Aortic smooth muscle cell (primary cell): ENCODE measurements around the gene ILF2. TPM values are rescaled to one million over a fixed set of nuclear protein-coding genes. Genes with fewer than 3 reads are reported as not detected.

Experiments used
- total RNA-seq: library from RNA; depleted of rRNA; stranded (reverse); fragments of >200 nt; gene quantifications from 2 replicates; pipeline ENCODE4 v1.2.3, GENCODE V29; 2014

The ILF2 gene
- total RNA-seq = 137 and 150 TPM in 2 replicates

DNA sequence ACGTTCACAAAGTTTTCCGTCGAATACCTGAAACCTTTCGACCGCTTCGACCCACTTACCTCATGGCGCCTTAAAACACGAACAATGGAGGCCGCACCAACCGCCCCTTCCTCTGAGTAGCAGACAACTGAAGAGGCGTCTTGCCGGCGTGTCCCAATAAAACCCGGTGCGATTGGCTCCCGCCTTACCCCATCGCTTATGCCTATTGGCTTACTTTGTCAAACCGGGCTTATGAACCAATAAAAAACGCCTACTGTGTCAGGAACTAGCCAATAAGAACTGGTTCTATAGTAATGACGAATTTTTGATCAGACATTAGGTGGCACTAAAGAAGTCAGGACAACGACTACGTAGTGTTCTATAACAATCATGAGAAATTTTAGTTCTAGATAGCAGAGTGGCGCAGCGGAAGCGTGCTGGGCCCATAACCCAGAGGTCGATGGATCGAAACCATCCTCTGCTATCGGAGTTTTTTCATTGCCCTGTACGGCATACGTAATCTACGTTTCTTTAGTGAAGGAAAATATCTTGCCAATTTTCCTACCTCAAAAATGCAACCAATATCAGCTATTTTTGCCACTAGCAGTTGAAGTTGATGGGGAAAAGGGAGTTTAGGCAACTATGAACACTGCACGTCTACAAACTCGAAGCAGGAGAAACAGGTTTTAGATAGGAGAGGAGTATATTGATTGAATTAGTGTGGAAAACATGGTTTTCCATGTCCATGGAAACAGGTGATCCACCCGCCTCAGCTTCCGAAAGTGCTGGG, at the start of gene ILF2:
TSS of gene ILF2 (minus strand) at position 135 of the 769 bp plus-strand sequence. CDS start at position 64, 71 bp downstream.

DNA sequence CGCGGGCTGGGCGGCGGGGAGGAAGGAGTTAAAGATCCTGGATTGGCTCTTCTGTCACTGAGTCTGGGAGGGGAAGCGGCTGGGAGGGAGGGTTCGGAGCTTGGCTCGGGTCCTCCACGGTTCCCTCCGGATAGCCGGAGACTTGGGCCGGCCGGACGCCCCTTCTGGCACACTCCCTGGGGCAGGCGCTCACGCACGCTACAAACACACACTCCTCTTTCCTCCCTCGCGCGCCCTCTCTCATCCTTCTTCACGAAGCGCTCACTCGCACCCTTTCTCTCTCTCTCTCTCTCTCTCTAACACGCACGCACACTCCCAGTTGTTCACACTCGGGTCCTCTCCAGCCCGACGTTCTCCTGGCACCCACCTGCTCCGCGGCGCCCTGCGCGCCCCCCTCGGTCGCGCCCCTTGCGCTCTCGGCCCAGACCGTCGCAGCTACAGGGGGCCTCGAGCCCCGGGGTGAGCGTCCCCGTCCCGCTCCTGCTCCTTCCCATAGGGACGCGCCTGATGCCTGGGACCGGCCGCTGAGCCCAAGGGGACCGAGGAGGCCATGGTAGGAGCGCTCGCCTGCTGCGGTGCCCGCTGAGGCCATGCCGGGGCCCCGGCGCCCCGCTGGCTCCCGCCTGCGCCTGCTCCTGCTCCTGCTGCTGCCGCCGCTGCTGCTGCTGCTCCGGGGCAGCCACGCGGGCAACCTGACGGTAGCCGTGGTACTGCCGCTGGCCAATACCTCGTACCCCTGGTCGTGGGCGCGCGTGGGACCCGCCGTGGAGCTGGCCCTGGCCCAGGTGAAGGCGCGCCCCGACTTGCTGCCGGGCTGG, 7.9 kb upstream of the ILF2 start, which contains the start of gene NPR1:
TSS of gene NPR1 (plus strand) at position 170 of the 818 bp plus-strand sequence. CDS start at position 591, 421 bp downstream.

DNA sequence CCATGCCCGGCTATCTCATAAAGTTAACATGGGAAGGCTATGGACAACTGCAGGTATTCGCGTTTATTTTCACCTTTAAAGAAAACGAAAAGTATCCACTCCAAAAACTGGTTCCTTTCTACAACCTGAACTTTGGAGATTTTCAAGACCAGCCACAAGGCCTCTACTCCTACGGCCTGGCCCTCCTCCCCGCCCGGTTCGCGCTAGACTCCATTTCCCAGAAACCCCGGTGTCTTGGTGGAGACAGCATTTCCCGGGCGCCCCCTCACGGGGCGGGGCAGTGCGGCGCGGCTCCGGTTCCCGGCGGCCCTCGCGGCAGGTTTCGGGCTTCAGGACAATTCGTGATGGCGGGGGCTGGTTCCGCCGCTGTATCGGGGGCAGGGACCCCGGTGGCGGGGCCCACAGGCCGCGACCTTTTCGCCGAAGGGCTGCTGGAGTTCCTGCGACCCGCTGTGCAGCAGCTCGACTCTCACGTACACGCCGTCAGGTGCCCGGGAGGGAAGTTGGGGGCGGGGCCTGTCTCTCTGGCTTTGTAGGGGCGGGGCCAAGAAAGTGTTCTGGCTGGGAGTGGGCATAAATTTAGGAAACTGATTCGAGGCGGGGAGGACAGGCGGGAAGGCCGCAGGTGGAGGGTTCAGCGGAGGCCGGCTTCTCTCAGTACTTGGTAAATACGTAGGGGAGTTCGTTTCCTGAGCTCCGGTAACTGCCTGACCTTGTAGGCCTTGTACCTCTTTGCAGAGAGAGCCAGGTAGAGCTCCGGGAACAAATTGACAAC, 12.2 kb downstream of the ILF2 start, which contains the start of gene SNAPIN:
TSS of gene SNAPIN (plus strand) at position 304 of the 775 bp plus-strand sequence. CDS start at position 345, 41 bp downstream.

DNA sequence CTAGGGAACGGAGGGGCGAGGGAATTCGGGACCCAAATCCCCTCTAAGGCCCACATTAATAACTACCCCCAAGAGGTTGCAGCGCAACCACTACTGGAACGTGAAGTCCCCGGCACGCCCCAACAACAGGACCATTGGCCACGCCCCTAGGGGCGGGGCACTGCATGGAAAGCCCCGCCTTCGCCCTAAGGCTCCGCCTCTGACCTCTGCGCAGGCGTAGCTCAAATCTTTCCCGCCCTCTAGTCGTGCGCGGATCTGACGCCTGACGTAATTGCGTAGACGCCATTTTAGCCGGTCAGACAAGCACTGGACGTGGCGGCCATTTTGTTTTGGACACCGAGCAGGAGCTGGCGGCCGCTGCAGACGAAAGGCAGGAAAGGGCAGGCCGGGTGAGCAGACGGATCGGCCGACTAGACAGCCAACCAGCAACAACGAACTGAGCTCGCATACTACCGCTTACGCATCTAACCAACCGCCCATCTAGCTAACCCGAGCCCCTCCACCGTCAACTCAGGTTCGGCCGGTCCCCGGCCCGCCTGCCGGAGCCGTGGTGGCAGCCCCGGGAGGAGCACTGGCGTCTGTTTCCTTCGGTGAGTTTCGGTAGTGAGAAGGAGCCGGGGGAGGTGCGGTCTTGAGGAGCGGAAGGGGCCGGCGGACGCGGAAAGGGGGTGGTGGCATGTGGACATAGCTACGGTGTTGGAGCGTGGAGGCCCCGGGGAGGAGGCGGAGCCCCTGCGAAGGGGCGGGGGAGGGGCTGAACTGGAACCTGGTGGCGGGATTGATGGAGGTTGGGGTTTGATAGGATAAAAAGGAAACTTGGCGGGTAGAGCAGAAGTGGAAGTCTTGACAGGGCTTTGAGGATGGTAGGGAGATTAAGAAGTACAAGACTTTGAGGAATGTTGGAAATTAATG, 36.8 kb downstream of the ILF2 start, which contains the start of gene CHTOP:
TSS of gene CHTOP (plus strand) at position 313 of the 912 bp plus-strand sequence. CDS start 2,523 bp downstream, outside the sequence.

DNA sequence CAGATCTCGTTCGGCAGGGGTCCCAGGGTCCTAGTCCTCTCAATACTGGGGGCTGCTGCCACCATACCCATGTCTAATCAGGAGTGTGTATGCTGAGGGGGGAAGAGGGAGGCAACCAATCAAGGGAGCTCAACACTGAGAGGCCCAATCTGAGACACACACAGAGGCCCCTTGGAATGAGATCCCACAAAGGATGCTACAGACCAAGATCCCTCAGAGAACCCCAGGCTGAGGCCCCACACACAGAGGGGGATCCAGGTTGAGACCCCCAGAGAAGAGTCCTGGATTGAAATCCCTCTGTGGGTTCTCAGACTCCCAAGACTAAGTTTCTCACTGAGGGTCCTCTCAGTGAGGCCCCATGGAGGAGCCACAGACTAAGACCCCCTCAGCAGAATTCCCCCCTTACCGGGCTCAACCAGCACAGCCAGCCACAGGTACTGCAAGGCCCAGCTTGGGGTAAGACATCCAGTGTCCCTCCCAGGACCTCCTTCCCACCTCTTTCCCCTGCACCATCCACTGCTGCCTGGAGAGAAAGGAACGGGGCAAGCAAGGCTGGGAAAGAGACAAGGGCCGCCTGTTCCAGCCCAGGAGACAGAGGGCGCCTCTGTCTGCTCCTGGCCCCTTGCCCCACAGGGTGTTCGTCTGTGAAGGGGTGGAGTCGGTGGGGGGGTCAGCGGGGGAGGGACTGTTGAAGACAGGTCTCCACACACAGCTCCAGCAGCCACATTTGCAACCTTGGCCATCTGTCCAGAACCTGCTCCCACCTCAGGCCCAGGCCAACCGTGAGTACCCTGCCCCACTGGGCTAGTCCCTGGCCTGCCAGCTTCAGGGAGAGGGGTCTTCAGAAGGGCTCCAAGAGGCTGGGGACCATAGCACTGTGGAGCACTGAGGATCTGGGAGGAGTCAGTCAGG, 42.8 kb downstream of the ILF2 start, which contains the start of gene S100A1:
TSS of gene S100A1 (plus strand) at position 720 of the 912 bp plus-strand sequence. CDS start 2,088 bp downstream, outside the sequence.

DNA sequence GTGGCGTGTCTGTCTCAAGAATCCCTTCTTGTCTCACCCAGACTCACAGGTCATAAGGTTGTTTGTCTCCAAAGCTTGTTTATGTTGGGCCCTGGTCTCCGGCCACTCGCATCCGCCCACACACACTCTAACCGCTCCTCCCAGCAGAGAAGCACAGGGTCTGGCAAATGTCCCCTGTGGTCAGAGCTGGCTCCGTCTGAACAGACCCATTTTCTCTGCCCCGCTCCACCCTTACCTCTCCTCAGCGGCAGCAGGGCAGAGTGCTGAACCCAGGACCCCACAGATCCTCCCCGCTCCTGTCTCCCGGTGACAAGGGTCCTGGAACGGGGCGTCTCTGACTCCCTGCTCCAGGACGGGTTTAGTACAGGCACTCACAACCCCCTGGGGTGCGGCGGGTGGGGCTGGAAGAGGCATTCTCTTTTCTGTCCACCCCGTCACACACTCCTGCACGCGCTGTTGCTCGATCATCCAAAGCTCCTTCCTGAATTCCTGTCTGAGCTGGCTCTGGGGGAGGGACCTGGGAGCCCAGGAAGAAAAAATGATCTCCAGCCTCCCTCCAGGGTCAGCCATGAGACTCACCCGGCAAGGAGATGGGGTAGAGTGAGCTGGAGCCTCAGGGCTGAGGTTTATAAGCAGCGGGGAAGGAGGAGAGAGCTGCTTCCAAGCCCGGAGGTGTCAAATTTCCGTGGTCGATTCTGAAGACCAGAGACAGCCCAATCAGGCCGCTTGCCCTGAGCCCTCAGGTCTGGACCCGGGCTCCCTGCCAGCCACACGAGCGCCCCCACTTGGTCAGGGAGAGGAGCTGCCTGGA, 43.7 kb downstream of the ILF2 start, which contains the start of gene S100A13:
TSS of gene S100A13 (minus strand) at position 602 of the 811 bp plus-strand sequence. CDS start 1,033 bp downstream, outside the sequence.

DNA sequence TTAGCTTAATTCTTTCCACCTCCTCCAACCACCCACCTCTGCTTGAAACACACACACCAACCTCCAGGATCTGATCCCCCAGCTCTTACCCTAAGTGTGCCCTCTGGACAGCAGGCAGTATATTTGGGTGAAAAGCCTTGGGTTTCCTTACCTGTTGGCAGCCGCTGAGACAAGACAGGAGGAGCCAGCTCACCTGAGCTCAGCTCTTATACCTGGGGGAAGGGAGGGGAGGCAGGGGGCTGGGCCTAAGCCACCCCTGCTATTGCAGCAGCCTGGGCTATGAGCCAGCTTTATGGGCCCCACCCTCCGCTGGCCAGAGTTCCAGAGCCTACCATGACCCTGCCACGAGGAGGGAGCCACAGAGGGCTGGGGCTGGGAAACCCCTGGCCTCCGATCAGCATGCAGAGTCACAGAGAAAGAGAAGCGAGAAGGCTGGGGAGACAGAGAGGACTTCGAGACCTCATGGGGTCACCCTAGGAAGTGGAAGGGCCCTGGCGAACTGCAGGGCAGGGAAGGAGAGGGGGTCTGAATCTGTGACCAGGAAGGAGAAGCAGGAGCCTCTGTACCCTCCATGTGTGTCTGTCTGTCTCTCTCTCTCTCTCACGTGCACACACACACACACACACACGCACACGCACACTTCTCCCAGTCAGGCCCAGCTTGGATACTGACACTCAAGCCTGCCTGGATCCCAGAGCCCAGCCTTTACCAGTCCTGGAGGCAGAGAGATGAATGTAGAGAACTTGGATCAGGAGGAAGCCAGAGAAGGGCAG, 54.5 kb downstream of the ILF2 start, which contains the start of gene S100A14:
TSS of gene S100A14 (minus strand) at position 182 of the 773 bp plus-strand sequence. CDS start 467 bp downstream, outside the sequence.

DNA sequence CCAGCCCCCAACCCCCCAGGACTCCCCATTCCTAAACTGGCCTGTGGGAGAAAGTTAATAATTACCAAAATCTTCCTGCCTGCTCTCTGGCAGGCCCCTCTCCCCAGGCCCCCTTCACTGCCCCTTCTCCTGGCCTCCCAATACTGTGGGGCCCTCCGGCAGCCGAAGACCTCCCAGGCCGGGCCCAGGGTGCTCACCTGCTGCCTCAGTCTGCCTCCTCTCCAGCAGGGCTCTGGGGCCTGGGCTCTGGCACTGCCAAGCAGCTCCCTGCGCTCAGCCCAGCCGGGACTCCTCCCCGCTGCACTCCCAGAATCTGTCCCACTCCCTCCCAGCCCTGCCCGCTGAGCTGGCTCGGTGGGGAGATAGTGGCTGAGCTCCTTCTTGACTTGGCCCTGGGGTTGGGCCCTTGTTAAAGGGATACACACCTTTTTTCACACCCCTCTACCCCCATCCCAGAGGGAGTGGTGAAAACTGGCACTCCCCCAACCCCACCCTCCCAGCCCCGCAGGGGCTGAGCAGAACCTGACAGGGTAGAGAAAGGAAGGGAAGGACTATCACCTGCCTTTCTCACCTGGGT, 58.0 kb downstream of the ILF2 start, which contains the start of gene S100A16:
TSS of gene S100A16 (minus strand) at position 383 of the 577 bp plus-strand sequence. CDS start 4,986 bp downstream, outside the sequence.

Other genes starting within 250 kb of the ILF2 start
- gene S100A7, start 210.3 kb downstream of the ILF2 start, total RNA-seq = not detected in 2 replicates
- 2,220 and 2,797 TPM in 2 replicates for gene S100A6, start 135.0 kb downstream of the ILF2 start, total RNA-seq
- 0.26 and 0.62 TPM in 2 replicates for gene S100A5, start 130.1 kb downstream of the ILF2 start, total RNA-seq
- 462 and 473 TPM in 2 replicates for gene S100A4, start 125.2 kb downstream of the ILF2 start, total RNA-seq
- gene S100A3, start 121.7 kb downstream of the ILF2 start, total RNA-seq = 8.1 and 13.3 TPM in 2 replicates
- 2.4 and 4.0 TPM in 2 replicates for gene S100A2, start 105.1 kb downstream of the ILF2 start, total RNA-seq
- gene S100A16, start 57.9 kb downstream of the ILF2 start, total RNA-seq = 250 and 256 TPM in 2 replicates
- gene S100A14, start 54.7 kb downstream of the ILF2 start, total RNA-seq = 0.25 and 0.26 TPM in 2 replicates
- gene S100A13, start 43.5 kb downstream of the ILF2 start, total RNA-seq = 239 and 295 TPM in 2 replicates
- gene S100A1, start 42.6 kb downstream of the ILF2 start, total RNA-seq = 0.19 TPM in 1 of 2 replicates, not detected in the other
- gene CHTOP, start 36.9 kb downstream of the ILF2 start, total RNA-seq = 27.0 and 30.2 TPM in 2 replicates
- gene SNAPIN, start 12.3 kb downstream of the ILF2 start, total RNA-seq = 63.5 and 64.7 TPM in 2 replicates
- 1.2 and 1.9 TPM in 2 replicates for gene NPR1, start 7.7 kb upstream of the ILF2 start, total RNA-seq
- gene INTS3, start 57.1 kb upstream of the ILF2 start, total RNA-seq = 26.2 and 31.3 TPM in 2 replicates
- 10.7 and 11.6 TPM in 2 replicates for gene SLC27A3, start 104.4 kb upstream of the ILF2 start, total RNA-seq